AG04449 (cell line): ENCODE data around the gene ARID1B.

Source experiments
- CTCF ChIA-PET: fragments of 350-600 bp; formaldehyde crosslinking; extraction: SDS; loops from one replicate; lab custom pipeline; 2021; ENCODE audit warnings: antibody characterized with exemption; lab: Yijun Ruan, JAX
- POLR2A ChIA-PET: fragments of 400-600, 350-600 bp; formaldehyde crosslinking; extraction: SDS; loops from one replicate; lab custom pipeline; 2020; ENCODE audit warnings: antibody characterized with exemption, inconsistent platforms; lab: Yijun Ruan, JAX
- DNase-seq: peaks from one replicate; pipeline ENCODE4 v3.0.0-alpha.2; 2010; ENCODE audit warnings: low read depth, low spot score
- H3K4me3 ChIP-seq: 2 replicates; pipeline ENCODE4 v1.5.1; 2011; ENCODE audit warnings: low read depth, mild to moderate bottlenecking, control low read depth, low read length
- CTCF ChIP-seq: IDR thresholded peaks from one replicate; pipeline ENCODE4 v1.5.1; 2011; ENCODE audit warnings: mild to moderate bottlenecking, moderate library complexity, low read length, control low read depth, inconsistent platforms; ENCODE audit not compliant: insufficient read depth; ENCODE audit errors: missing control alignments

ARID1B gene

GRCh38 chr6:157246048-157246630, 469.0 kb downstream of the ARID1B start:
- no peak for DNase-seq
- TF ChIP-seq CTCF: no peak
- no peak overlapping the region for H3K4me3 ChIP-seq
- POLR2A ChIA-PET: interaction anchor here (0.5 kb wide), 1 partner anchor 301 kb away, joined by 3 read pairs; no protein-coding TSS in a partner anchor
- CTCF ChIA-PET: interaction anchor here (0.9 to 3.7 kb wide), 4 partner anchors 10 to 28 kb away, joined by 3 to 20 read pairs (median 4); no protein-coding TSS in a partner anchor

GRCh38 chr6:157246771-157247484, 469.8 kb downstream of the ARID1B start:
- no peak for TF ChIP-seq CTCF
- H3K4me3 ChIP-seq: no peak overlapping the region
- no peak for DNase-seq
- ChIA-PET POLR2A (no interaction called here), CTCF (interaction anchor here (0.9 kb wide), 1 partner anchor 11 kb away, joined by 3 read pairs; no protein-coding TSS in a partner anchor)

GRCh38 chr6:157248264-157248663, 471.1 kb downstream of the ARID1B start:
- ChIA-PET POLR2A (no interaction called here), CTCF (interaction anchor here (3.4 kb wide), 1 partner anchor 26 kb away, joined by 12 read pairs; no protein-coding TSS in a partner anchor)
- H3K4me3 ChIP-seq: no peak overlapping the region
- no peak for TF ChIP-seq CTCF
- no peak for DNase-seq

- ChIA-PET CTCF (interaction anchor here (1.6 to 3.4 kb wide), 2 partner anchors 14 to 25 kb away, joined by 4 to 12 read pairs; no protein-coding TSS in a partner anchor), POLR2A (no interaction called here)
- H3K4me3 ChIP-seq: no peak overlapping the region
- TF ChIP-seq CTCF: no peak
- no peak for DNase-seq
Measured at GRCh38 chr6:157249826-157250225, 472.6 kb downstream of the ARID1B start.

GRCh38 chr6:157251586-157252247, 474.5 kb downstream of the ARID1B start:
- CTCF ChIA-PET: interaction anchor here (1.0 kb wide), 1 partner anchor 23 kb away, joined by 3 read pairs; no protein-coding TSS in a partner anchor
- POLR2A ChIA-PET: no interaction called here
- no peak for TF ChIP-seq CTCF
- no peak overlapping the region for H3K4me3 ChIP-seq
- DNase-seq: no peak
